ENCODE results near the gene NR1H3.

- TF ChIP-seq POLR2A (IDR thresholded peaks at IDR 0.05), result no peak
- no peak for TF ChIP-seq CTCF (IDR thresholded peaks at IDR 0.05)
Measured at GRCh38 chr11:47267876-47268275, 10.1 kb downstream of the NR1H3 start.

Data from right lobe of liver (tissue), 4 donors.